Activated CD8-positive, alpha-beta memory T cell treated with anti-CD3 and anti-CD28 coated beads, Interleukin-2, amount 10 ng/mL, durations not matched to agents 7 days and 5 days (primary cell): ENCODE results near the gene PTPN9. TPM values are rescaled to one million over a fixed set of nuclear protein-coding genes. Genes with fewer than 3 reads are reported as not detected.
"Not testable (repeated sequence)": the region's sequence is repeated elsewhere in the genome, so short reads cannot be mapped to it uniquely, and the experiment has no call there.

Experiments used
- ATAC-seq: fragments of 150-1000 bp; cut with Tn5 transposase; one replicate; pipeline ENCODE4 v1.10.0; 2021; ENCODE audit warnings: moderate library complexity
- CTCF ChIA-PET: fragments of 350-600 bp; sonication (Branson Sonifier 250); formaldehyde crosslinking; loops from one replicate; lab custom pipeline; 2021; ENCODE audit warnings: antibody characterized with exemption; lab: Charles Lee
- DNase-seq: peaks from one replicate; pipeline ENCODE4 v3.0.0-alpha.2; 2020
- H3K27ac Mint-ChIP-seq: one replicate; pipeline ENCODE4 v1.8.0; 2021; ENCODE audit warnings: mild to moderate bottlenecking, mixed read lengths
- H3K27me3 Mint-ChIP-seq: one replicate; pipeline ENCODE4 v1.8.0; 2021; ENCODE audit warnings: mixed read lengths
- H3K36me3 Mint-ChIP-seq: one replicate; pipeline ENCODE4 v1.8.0; 2021; ENCODE audit warnings: mild to moderate bottlenecking, mixed read lengths
- H3K4me1 Mint-ChIP-seq: one replicate; pipeline ENCODE4 v1.8.0; 2021; ENCODE audit warnings: mixed read lengths
- H3K4me3 Mint-ChIP-seq: one replicate; pipeline ENCODE4 v1.8.0; 2021; ENCODE audit warnings: mild to moderate bottlenecking, moderate library complexity, mixed read lengths
- H3K9me3 Mint-ChIP-seq: one replicate; pipeline ENCODE4 v1.8.0; 2022; ENCODE audit warnings: low read depth, mixed read lengths
- total RNA-seq, 2 experiments: library from RNA; stranded (reverse); gene quantifications; one replicate each; pipeline ENCODE4 v1.2.3, GENCODE V29; 2021

The PTPN9 gene
- total RNA-seq, 2 experiments from 2014 or later: 34.0 to 41.9 TPM

DNA sequence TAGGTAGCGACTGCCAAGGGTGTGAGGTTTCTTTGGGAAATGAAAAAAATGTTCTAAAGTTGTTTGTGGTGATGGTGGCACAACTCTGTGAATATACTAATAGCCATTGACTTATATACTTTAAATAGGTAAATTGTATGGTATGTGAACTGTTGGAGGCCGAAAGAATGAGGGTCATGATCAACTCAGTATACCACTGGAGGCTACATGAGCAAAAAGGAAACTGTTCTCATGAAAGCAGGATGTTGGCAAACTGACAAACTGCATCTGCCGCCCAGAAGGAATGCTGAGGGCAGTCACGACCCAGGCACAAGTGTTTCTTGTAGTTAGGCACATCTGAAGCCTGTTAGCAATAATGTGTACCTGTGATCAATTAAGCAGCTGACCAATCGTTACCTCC lies 95.6 kb downstream of the PTPN9 start:
- ATAC-seq, H3K4me3 Mint-ChIP-seq, H3K9me3 Mint-ChIP-seq, CTCF ChIA-PET, H3K27ac Mint-ChIP-seq, H3K27me3 Mint-ChIP-seq, DNase-seq: not testable (repeated sequence)
- Mint-ChIP-seq H3K36me3 (peaks cover 37% of the 10 kb centered on the region), H3K4me1 (peaks cover 21% of the 10 kb centered on the region)

DNA sequence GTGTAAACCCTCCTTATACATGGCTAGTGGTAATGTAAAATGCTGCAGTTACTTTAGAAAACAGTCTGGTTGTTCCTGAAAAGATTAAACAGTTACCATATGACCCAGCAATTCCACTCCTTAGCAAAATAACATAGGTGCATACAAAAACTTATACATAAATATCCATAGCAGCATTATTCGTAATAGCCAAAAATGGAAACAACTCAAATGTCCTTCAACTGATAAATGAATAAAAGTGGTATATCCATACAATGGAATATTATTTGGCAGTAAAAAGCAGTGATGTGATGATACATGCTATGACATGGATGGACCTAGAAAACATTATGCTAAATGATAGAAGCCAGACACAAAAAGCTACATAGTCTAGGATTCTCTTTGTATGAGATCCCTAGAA lies 96.0 kb downstream of the PTPN9 start:
- Mint-ChIP-seq H3K4me3 (no peak overlapping the region), H3K27ac (no peak overlapping the region)

DNA sequence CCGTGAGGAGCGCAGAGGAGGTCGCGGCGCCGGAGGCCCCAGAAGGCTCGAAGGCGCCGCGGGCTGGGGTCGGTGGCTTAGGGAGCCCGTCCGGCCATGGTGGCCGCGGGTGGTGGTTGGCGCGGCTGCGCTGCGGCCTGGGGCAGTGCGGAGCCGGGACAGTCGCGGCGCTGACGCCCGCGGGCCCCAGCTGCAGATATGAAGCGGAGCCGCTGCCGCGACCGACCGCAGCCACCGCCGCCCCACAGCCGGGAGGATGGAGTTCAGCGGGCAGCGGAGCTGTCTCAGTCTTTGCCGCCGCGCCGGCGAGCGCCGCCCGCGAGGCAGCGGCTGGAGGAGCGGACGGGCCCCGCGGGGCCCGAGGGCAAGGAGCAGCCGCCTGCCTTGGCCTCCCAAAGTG lies 98.7 kb downstream of the PTPN9 start:
- Mint-ChIP-seq H3K36me3 (peaks cover 27% of the 10 kb centered on the region), H3K4me1 (peaks cover 21% of the 10 kb centered on the region)
- CTCF ChIA-PET, H3K27me3 Mint-ChIP-seq, H3K27ac Mint-ChIP-seq, ATAC-seq, DNase-seq, H3K4me3 Mint-ChIP-seq, H3K9me3 Mint-ChIP-seq: not testable (repeated sequence)

More for the DNA sequence above, 96.0 kb downstream of the PTPN9 start:
- Mint-ChIP-seq H3K27me3 (no peaks in the 10 kb centered on the region), H3K4me1 (peaks cover 21% of the 10 kb centered on the region), H3K36me3 (peaks cover 37% of the 10 kb centered on the region), H3K9me3 (no peaks in the 10 kb centered on the region)
- no peak for ATAC-seq
- no peak for DNase-seq
- CTCF ChIA-PET: no interaction called here

- no peak overlapping the region for H3K27ac Mint-ChIP-seq
- ATAC-seq: no peak
- CTCF ChIA-PET: no interaction called here
- H3K9me3 Mint-ChIP-seq: no peaks in the 10 kb centered on the region
- DNase-seq: no peak
- H3K36me3 Mint-ChIP-seq: peaks cover 24% of the 10 kb centered on the region
- H3K4me3 Mint-ChIP-seq: no peak overlapping the region
- peaks cover 17% of the 10 kb centered on the region for H3K4me1 Mint-ChIP-seq
- H3K27me3 Mint-ChIP-seq: no peaks in the 10 kb centered on the region
These were observed 99.4 kb downstream of the PTPN9 start for GRCh38 chr15:75479670-75480069.

DNA sequence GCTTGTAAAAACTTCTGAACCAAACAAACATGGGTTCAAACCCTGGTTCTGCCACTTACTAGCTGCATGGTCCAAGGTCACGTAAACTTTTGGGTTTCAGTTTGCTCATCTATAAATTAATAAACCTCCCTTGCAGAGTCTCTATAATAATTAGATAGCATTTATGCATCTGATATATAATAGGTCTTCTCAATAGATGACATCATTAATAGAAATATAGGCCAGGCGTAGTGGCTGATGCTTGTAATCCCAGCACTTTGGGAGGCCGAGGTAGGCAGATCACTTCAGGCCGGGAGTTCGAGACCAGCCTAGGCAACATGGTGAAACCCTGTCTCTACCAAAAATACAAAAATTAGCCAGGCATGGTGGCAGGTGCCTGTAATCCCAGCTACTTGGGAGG lies 102.0 kb downstream of the PTPN9 start:
- H3K9me3 Mint-ChIP-seq, CTCF ChIA-PET: not testable (repeated sequence)

GRCh38 chr15:75468913-75469598 lies 110.1 kb downstream of the PTPN9 start:
- ATAC-seq (no peak), DNase-seq (no peak)
- H3K27ac Mint-ChIP-seq: peak overlapping the region; percentile 75
- peaks cover 38% of the 10 kb centered on the region for H3K36me3 Mint-ChIP-seq
- no peaks in the 10 kb centered on the region for H3K9me3 Mint-ChIP-seq
- H3K4me3 Mint-ChIP-seq: no peak overlapping the region
- CTCF ChIA-PET: no interaction called here
- H3K4me1 Mint-ChIP-seq: peaks cover 14% of the 10 kb centered on the region
- no peaks in the 10 kb centered on the region for H3K27me3 Mint-ChIP-seq

More for the DNA sequence above, 102.0 kb downstream of the PTPN9 start:
- H3K36me3 Mint-ChIP-seq: peaks cover 14% of the 10 kb centered on the region
- H3K27ac Mint-ChIP-seq, H3K4me1 Mint-ChIP-seq, H3K27me3 Mint-ChIP-seq, ATAC-seq, H3K4me3 Mint-ChIP-seq, DNase-seq: not testable (repeated sequence)

DNA sequence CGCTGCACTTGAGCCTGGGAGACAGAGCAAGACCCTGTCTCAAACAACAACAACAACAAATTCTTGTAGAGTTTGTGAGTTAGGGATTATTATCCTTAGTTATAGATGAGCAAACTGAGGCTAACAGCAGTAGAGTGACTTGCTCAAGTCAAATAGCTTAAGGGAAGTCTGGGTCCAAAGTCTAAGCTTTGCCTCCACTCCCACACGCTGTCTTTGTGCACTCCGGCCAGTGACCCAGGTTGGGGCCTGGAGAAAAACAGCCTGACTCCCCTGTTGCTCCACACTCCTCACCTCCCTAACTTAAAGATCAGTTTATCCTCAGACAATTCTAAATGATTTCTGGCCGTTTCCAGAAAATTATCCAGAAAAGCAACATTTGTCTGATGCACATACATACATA lies 118.5 kb downstream of the PTPN9 start:
- Mint-ChIP-seq H3K4me3 (no peak overlapping the region), H3K27ac (no peak overlapping the region)
- CTCF ChIA-PET: interaction anchor here (0.9 kb wide), 1 partner anchor 137 kb away, joined by 3 read pairs; no protein-coding TSS in a partner anchor

GRCh38 chr15:75459581-75459980 lies 119.5 kb downstream of the PTPN9 start:
- no peak for DNase-seq
- no peak for ATAC-seq
- peaks cover under 1% of the 10 kb centered on the region for H3K36me3 Mint-ChIP-seq
- H3K27me3 Mint-ChIP-seq: no peaks in the 10 kb centered on the region
- H3K4me1 Mint-ChIP-seq: peaks cover 9% of the 10 kb centered on the region
- H3K9me3 Mint-ChIP-seq: no peaks in the 10 kb centered on the region
- H3K4me3 Mint-ChIP-seq: no peak overlapping the region
- no peak overlapping the region for H3K27ac Mint-ChIP-seq
- CTCF ChIA-PET: no interaction called here

More for the DNA sequence above, 118.5 kb downstream of the PTPN9 start:
- H3K9me3 Mint-ChIP-seq: no peaks in the 10 kb centered on the region
- no peak for ATAC-seq
- H3K4me1 Mint-ChIP-seq: peaks cover 15% of the 10 kb centered on the region
- no peak for DNase-seq
- peaks cover 7% of the 10 kb centered on the region for H3K36me3 Mint-ChIP-seq
- no peaks in the 10 kb centered on the region for H3K27me3 Mint-ChIP-seq

DNA sequence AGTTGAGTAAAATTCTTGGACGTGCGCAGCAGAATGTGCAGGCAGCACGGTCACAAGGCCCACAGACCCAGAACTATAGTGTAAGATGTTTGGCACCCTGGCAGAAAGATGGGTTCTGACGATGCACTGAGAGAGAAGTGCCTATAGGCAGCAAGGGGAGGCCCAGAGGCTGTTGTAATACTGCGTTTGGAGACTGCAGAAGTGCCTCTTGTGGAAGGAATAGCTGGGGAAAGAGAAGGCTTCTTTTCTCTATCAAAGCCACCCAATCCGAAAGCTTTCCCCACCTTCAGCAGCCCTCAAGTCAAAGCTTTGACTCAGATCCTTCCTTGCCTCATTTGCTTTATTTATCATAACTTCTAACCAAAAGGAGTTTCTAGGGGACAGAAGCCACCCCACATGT lies 122.4 kb downstream of the PTPN9 start:
- Mint-ChIP-seq H3K4me3 (peak overlapping the region; percentile 98), H3K27me3 (no peaks in the 10 kb centered on the region), H3K4me1 (peaks cover 13% of the 10 kb centered on the region), H3K9me3 (no peaks in the 10 kb centered on the region), H3K27ac (peak overlapping the region; percentile 90), H3K36me3 (no peaks in the 10 kb centered on the region)
- CTCF ChIA-PET: interaction anchor here (1.4 to 7.2 kb wide), 4 partner anchors 52 to 183 kb away, joined by 7 to 59 read pairs (median 34); partner anchors contain the start of genes IMP3 and MAN2C1
- ATAC-seq (no peak), DNase-seq (no peak)

GRCh38 chr15:75455982-75456531 lies 123.1 kb downstream of the PTPN9 start:
- Mint-ChIP-seq H3K27ac (peak overlapping the region; percentile 90), H3K9me3 (no peaks in the 10 kb centered on the region), H3K4me3 (peak overlapping the region; percentile 98), H3K4me1 (peaks cover 13% of the 10 kb centered on the region), H3K27me3 (no peaks in the 10 kb centered on the region), H3K36me3 (no peaks in the 10 kb centered on the region)
- DNase-seq (peak; percentile 84), ATAC-seq (no peak)
- CTCF ChIA-PET: interaction anchor here (0.7 to 7.2 kb wide), 9 partner anchors 10 to 228 kb away, joined by 3 to 59 read pairs (median 7); partner anchors contain the start of genes IMP3, MAN2C1, PTPN9 and SNUPN

DNA sequence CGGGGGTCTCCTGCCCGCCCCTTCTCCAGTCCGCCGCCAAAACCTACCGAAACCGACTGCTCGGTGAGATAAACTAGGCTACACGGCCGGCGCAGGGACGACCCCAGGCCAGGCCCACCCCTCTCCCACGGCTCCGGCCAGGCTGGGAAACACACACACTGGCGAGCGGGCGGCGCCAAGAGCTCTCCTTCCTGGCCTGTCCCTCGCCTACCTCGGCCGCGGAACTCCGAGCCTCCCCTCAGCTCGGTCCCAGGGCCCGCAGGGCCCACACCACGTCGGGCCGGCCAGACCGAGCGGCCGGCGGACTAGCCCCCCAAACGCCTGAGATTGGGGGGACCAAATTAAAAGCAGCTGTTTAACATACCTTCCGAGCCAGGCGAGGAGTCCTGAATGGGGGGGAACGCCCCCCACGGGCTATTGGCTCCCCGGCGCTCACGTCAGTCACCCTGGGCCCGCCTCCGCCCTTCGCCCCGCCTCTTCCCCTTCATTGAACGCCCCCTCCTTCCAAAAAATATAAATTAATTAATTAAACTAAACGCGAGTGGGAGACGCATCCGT lies 123.6 kb downstream of the PTPN9 start:
- CTCF ChIA-PET: interaction anchor here (0.7 to 7.2 kb wide), 9 partner anchors 9 to 229 kb away, joined by 3 to 59 read pairs (median 7); partner anchors contain the start of genes IMP3, MAN2C1, PTPN9 and SNUPN
- peak overlapping the region; percentile 90 for H3K27ac Mint-ChIP-seq
- DNase-seq: peak; percentile 92
- H3K4me3 Mint-ChIP-seq: peak overlapping the region; percentile 98
- ATAC-seq: peak; percentile 10
- H3K4me1 Mint-ChIP-seq: peaks cover 13% of the 10 kb centered on the region
- no peaks in the 10 kb centered on the region for H3K36me3 Mint-ChIP-seq
- no peaks in the 10 kb centered on the region for H3K9me3 Mint-ChIP-seq
- H3K27me3 Mint-ChIP-seq: no peaks in the 10 kb centered on the region

- peak; percentile 88 for DNase-seq
- Mint-ChIP-seq H3K4me3 (peak overlapping the region; percentile 98), H3K27me3 (no peaks in the 10 kb centered on the region), H3K36me3 (no peaks in the 10 kb centered on the region), H3K4me1 (peaks cover 21% of the 10 kb centered on the region), H3K27ac (peak overlapping the region; percentile 90), H3K9me3 (no peaks in the 10 kb centered on the region)
- ATAC-seq: no peak
- CTCF ChIA-PET: interaction anchor here (0.6 to 7.2 kb wide), 14 partner anchors 8 to 667 kb away, joined by 3 to 59 read pairs (median 6); partner anchors contain the start of genes IMP3, MAN2C1, PTPN9 and SNUPN
These were observed 124.4 kb downstream of the PTPN9 start for GRCh38 chr15:75454471-75455378.
